ENCODE results near the gene CA11.
"Not testable (repeated sequence)": the region's sequence is repeated elsewhere in the genome, so short reads cannot be mapped to it uniquely, and the experiment has no call there.

CA11 gene

DNA sequence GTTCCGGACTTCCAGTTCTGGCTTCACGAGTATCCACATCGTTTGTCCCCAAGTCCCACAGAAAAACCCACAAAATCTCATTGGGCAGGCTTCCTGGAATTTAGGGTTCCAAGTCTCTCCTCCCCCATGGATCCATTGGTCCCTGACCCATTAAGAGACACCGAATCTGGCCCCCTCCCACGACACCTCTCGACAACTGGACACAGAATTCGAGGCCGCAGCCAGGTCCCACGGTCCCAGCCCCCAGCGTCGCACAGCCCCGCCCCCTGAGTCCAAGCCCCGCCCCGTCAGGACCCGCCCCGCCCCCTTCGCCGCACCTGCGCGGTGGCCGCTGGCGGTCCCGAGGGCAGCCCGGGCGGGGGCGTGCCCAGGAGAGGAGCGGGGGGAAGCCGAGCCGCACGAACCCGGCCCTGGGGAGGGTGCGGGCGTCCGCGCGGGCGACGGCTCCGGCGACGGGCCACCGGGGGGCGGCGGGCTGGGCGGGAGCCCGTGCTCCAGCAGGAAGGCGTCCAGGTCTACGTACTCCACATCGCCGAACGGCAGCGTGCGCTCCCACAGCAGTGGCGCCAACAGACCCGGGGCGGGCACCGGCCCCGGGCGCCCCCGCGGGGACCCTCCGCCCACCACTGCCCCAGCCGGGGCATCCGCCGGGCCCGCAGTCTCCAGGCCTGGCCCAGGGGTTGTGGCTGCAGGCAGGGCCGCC lies 10.6 kb downstream of the CA11 start:
- no peak for DNase-seq (ENCODE audit: low read depth, low spot score)
- peaks cover 5% of the 10 kb centered on the region; the same call in 1 of the 2 replicates for H3K36me3 ChIP-seq (ENCODE audit: insufficient read depth, low read length)
- H3K9me3 ChIP-seq (ENCODE audit: low read depth, low read length), result no peaks in the 10 kb centered on the region
- H3K9ac ChIP-seq (ENCODE audit: insufficient read length), result peak overlapping the region; percentile 80
- peak overlapping the region; percentile 97 for H3K27ac ChIP-seq
- no peak for TF ChIP-seq FOXP2 (optimal IDR thresholded peaks at IDR 0.05; ENCODE audit: control extremely low read depth, extremely low read length, insufficient read depth)
- TF ChIP-seq POLR2AphosphoS5 (IDR thresholded peaks at IDR 0.05; ENCODE audit: borderline replicate concordance, low read depth, low read length), result peak; percentile 60
- no peak for TF ChIP-seq EZH2 (IDR thresholded peaks at IDR 0.05)
- peak overlapping the region; percentile 88 for H3K4me3 ChIP-seq

DNA sequence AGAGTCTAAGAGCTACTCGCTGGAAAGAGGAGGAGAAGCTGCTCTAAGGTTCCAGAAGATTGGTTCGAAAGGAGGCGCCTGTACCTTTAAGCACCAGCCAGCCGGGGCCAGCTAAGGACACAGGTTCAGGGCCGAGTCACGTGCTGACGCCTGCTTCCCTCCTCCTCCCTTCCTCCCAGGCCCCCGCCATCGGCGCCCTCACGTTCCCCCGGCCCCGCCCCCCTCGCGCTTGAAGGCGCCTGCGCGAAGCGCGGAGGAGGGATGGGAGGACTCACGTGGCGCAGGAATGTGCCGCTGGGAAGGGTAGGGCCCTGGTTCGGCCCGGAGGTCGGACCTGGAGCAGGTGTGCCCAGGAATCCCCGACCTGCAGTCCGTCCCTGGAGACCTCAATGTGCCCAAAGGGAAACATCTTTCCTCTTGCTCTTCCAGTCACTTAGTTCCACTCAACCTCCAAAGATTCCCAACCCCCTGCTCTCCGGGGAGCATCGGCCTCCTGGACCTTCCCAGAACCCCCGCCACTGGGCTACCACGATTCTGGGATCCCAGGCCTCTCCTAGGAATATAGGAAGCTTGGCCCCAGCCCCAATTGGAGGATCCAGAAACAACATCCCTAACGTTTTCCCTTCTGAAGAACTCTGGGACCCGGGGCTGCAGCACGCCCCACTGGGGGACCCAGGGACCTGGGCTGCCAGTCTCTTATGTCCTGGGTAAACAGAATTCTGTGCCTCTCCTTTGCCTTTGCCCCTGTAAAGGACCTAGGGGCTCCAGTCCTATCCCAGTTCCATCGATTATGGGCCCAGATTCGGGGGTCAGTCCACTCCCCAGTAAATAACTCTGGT lies 11.3 kb downstream of the CA11 start:
- peaks cover 5% of the 10 kb centered on the region; the same call in 1 of the 2 replicates for H3K36me3 ChIP-seq (ENCODE audit: insufficient read depth, low read length)
- H3K4me3 ChIP-seq, result peak overlapping the region; percentile 88
- H3K27ac ChIP-seq, result peak overlapping the region; percentile 97
- peak overlapping the region; percentile 78 for H3K9ac ChIP-seq (ENCODE audit: insufficient read length)
- no peaks in the 10 kb centered on the region for H3K9me3 ChIP-seq (ENCODE audit: low read depth, low read length)
- peak; percentile 59 for TF ChIP-seq FOXP2 (optimal IDR thresholded peaks at IDR 0.05; ENCODE audit: control extremely low read depth, extremely low read length, insufficient read depth)
- peak; percentile 78; the same call in 1 of the 2 replicates for TF ChIP-seq POLR2AphosphoS5 (IDR thresholded peaks at IDR 0.05; ENCODE audit: borderline replicate concordance, low read depth, low read length)
- no peak for TF ChIP-seq EZH2 (IDR thresholded peaks at IDR 0.05)
- no peak for DNase-seq (ENCODE audit: low read depth, low spot score)

DNA sequence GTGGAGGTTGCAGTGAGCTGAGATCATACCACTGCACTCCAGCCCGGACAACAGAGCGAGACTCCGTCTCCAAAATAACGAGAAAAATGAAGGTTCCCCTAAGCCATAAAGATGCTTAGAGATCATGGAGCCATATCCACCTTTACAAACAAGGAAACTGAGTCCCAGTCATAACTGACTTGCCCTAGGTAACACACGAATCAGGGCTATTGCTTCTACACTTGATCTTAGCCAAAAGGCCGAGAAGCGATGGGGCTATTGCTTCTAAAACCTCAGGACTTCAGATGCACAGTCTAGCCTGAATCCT lies 12.0 kb downstream of the CA11 start:
- no peaks in the 10 kb centered on the region for H3K9me3 ChIP-seq (ENCODE audit: low read depth, low read length)
- TF ChIP-seq FOXP2 (optimal IDR thresholded peaks at IDR 0.05; ENCODE audit: control extremely low read depth, extremely low read length, insufficient read depth), result no peak
- no peak for TF ChIP-seq EZH2 (IDR thresholded peaks at IDR 0.05)
- TF ChIP-seq POLR2AphosphoS5 (IDR thresholded peaks at IDR 0.05; ENCODE audit: borderline replicate concordance, low read depth, low read length), result no peak
- no peak for DNase-seq (ENCODE audit: low read depth, low spot score)
- H3K4me3 ChIP-seq, result peak overlapping the region; percentile 88
- H3K9ac ChIP-seq (ENCODE audit: insufficient read length), result peak overlapping the region; percentile 78
- peaks cover 5% of the 10 kb centered on the region; the same call in 1 of the 2 replicates for H3K36me3 ChIP-seq (ENCODE audit: insufficient read depth, low read length)
- H3K27ac ChIP-seq, result peak overlapping the region; percentile 97

DNA sequence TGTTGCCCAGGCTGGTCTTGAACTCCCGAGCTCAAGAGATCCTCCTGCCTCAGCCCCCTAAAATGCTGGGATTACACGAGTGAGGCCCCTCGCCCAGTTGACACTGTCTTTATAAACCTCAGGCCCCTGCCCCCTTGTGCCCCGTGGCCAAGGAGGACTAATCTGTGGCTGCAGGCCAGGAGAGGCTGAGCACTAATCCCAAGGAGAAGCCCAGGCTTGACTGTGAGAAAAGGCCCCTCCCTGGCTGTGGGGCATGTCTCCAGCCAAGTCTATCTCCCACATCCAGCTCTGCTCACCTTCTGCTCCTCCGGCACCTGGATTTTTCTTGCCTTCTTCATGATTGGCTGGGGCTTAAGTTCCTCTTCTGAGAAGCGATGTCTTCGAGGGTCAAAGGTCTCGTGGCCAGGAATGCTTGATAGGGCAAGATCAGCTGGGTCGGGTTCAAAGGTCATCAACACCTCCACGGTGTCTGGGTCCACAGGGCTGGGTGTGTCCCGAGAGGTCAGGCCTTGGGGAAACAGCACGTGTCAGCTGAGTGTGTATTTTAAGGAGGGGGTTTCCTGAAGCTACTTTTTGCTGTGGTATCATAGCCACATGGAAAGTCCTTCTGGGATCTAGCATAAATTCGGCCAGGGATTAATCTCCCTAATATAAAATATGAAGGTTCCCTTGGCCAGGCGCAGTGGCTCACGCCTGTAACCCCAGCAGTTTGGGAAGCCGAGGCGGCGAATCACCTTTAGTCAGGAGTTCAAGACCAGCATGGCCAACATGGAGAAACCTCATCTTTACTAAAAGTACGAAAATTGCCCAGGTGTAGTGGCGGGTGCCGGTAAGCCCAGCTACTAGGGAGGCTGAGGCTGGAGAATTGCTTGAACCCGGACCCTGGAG lies 12.6 kb downstream of the CA11 start:
- TF ChIP-seq FOXP2 (optimal IDR thresholded peaks at IDR 0.05; ENCODE audit: control extremely low read depth, extremely low read length, insufficient read depth) (no peak), EZH2 (IDR thresholded peaks at IDR 0.05) (no peak), POLR2AphosphoS5 (IDR thresholded peaks at IDR 0.05; ENCODE audit: borderline replicate concordance, low read depth, low read length) (no peak)
- Histone ChIP-seq H3K36me3 (ENCODE audit: insufficient read depth, low read length) (peaks cover 5% of the 10 kb centered on the region; the same call in 1 of the 2 replicates), H3K9ac (ENCODE audit: insufficient read length) (peak overlapping the region; percentile 78), H3K4me3 (peak overlapping the region; percentile 88), H3K9me3 (ENCODE audit: low read depth, low read length) (no peaks in the 10 kb centered on the region), H3K27ac (peak overlapping the region; percentile 97)
- no peak for DNase-seq (ENCODE audit: low read depth, low spot score)

DNA sequence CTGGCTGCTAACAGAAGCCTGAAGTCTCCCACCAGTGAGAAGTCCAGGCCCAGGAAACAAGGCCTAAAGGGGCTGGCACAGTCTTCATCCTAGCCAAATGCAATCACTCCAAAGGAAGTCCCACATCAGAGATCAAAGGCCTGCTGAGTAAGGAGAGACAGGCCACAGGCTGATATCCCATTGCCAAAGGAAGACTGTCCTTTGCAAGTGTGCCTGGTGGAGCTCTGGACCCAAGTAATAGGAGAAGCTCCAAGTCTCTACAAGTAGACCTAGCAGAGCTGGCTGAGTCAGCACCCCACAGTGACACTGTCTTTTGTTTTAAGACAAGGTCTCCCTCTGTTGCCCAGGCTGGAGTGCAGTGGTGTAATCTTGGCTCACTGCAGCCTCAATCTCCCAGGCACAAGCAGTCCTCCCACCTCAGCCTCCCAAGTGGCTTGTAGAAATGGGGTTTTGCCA lies 13.3 kb downstream of the CA11 start:
- Histone ChIP-seq H3K27ac (peak overlapping the region; percentile 97), H3K4me3 (peak overlapping the region; percentile 88)
- no peak for DNase-seq (ENCODE audit: low read depth, low spot score)

DNA sequence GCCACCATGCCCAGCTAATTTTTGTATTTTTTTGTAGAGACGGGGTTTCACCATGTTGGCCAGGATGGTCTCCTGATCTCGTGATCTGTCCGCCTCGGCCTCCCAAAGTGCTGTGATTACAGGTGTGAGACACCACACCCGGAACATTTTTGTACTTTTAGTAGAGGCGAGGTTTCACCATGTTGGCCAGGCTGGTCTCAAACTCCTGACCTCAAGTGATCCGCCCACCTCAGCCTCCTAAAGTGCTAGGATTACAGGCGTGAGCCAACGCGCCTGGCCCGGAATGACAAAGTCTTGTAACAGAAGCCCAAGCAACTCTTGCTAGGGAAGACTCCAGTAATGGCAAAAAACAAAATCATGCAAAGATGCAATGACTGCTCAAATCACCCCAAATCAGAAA lies 13.7 kb downstream of the CA11 start:
- Histone ChIP-seq H3K27ac (peak overlapping the region; percentile 97), H3K4me3 (peak overlapping the region; percentile 88)
- not testable (repeated sequence) for H3K36me3 ChIP-seq (ENCODE audit: insufficient read depth, low read length); H3K9ac ChIP-seq (ENCODE audit: insufficient read length); H3K9me3 ChIP-seq (ENCODE audit: low read depth, low read length); DNase-seq (ENCODE audit: low read depth, low spot score)

More for the DNA sequence above, 13.3 kb downstream of the CA11 start:
- Histone ChIP-seq H3K36me3 (ENCODE audit: insufficient read depth, low read length) (peaks cover 5% of the 10 kb centered on the region; the same call in 1 of the 2 replicates), H3K9ac (ENCODE audit: insufficient read length) (no peak overlapping the region), H3K9me3 (ENCODE audit: low read depth, low read length) (no peaks in the 10 kb centered on the region)
- TF ChIP-seq EZH2 (IDR thresholded peaks at IDR 0.05) (no peak), FOXP2 (optimal IDR thresholded peaks at IDR 0.05; ENCODE audit: control extremely low read depth, extremely low read length, insufficient read depth) (no peak), POLR2AphosphoS5 (IDR thresholded peaks at IDR 0.05; ENCODE audit: borderline replicate concordance, low read depth, low read length) (no peak)

DNA sequence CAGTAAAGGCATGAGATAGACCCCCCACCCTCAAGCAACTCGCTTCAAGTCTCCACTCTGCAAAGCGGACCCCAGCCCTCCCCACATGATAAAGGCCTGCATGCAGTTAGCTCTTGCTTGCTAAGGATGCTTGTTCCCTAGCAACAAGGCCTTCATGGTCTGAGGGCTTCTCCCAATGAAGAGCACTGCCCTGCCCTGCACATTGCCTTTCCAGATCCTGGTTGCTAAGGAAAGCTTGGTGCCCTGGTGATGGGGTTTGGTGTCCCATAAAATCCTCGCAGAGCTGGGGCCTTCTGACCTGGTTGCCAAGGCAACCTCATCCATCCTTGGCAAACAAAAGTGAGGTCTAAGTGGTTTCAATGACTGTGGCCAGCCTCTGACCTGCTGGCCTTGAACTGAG lies 14.8 kb downstream of the CA11 start:
- TF ChIP-seq FOXP2 (optimal IDR thresholded peaks at IDR 0.05; ENCODE audit: control extremely low read depth, extremely low read length, insufficient read depth) (no peak), EZH2 (IDR thresholded peaks at IDR 0.05) (no peak)
- no peak for DNase-seq (ENCODE audit: low read depth, low spot score)
- Histone ChIP-seq H3K27ac (peak overlapping the region; percentile 92), H3K9me3 (ENCODE audit: low read depth, low read length) (no peaks in the 10 kb centered on the region), H3K4me3 (peak overlapping the region; percentile 73), H3K36me3 (ENCODE audit: insufficient read depth, low read length) (peaks cover 5% of the 10 kb centered on the region; the same call in 1 of the 2 replicates), H3K9ac (ENCODE audit: insufficient read length) (no peak overlapping the region)

Measured in SK-N-MC (cell line).